ENCODE measurements around the gene CRIM1.
A peak's percentile ranks its signal among the peaks of the same experiment; 100 is the strongest.

Gene CRIM1

GRCh38 chr2:36530983-36531354 lies 175.4 kb downstream of the CRIM1 start:
- DNase-seq: no peak

DNA sequence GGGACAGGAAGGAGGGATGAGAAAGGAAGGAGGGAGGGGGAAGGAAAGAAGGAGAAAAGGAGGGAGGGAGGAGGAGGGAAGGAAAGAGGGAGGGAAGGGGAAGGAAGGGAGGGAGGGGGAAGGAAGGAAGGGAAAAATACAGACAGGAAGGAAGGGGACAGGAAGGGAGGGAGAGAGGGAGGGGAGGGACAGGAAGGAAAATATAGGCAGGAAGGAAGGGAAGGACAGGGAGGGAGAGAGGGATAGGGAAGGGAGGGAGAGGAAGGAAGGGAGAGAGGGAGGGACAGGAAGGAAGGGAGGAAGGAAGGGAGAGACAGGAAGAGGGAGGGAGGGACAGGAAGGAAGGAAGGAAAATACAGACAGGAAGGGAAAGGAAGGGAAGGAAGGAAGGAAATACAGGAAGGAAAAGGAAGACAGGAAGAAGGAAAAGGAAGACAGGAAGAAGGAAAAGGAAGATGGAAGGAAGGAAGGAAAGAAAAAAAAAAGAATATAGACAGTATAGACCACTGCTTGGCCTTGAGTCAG lies 178.8 kb downstream of the CRIM1 start:
- no peak for DNase-seq

GRCh38 chr2:36535099-36535498 lies 179.5 kb downstream of the CRIM1 start:
- no peak for DNase-seq

GRCh38 chr2:36536776-36537175 lies 181.2 kb downstream of the CRIM1 start:
- no peak for DNase-seq

- DNase-seq: peak in 1 of 2 experiments; percentile 11
These were observed 182.8 kb downstream of the CRIM1 start for GRCh38 chr2:36538335-36538734.

- DNase-seq: no peak
These were observed 184.1 kb downstream of the CRIM1 start for GRCh38 chr2:36539631-36540030.

GRCh38 chr2:36540986-36541754 lies 185.6 kb downstream of the CRIM1 start:
- DNase-seq: no peak

DNA sequence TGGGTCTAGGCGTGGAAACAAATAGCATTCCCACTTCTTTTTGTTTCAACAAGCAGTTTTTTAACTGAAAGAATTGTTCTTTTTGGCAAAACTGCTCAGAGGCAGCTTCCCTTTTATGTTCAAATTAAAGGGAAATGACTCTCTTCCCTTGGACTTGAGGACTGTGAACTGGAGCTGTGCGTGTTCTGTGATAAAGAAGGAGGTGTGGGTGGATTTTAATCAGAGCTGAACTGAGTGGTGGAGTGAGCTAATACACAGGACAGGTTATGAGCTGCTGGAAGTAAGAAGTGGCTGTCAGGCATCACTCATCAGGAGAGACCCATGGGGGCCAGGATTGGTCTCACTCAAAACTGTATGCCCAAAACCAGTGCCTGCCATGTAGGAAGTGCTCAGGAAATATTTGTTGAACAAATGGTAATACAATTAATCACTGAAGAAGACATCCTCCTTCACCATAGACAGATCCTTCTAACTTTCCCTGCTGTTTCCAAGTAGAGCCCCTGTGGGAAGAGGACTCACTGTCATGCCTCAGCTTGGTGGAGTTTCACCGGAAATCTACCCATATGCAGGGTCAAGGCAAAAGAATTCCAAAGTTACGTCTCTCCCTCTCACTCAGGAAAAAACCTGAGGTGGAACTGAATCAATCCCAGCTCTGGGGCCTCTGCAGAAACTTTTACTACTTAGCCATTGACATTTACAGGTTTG lies 186.5 kb downstream of the CRIM1 start:
- DNase-seq: no peak

DNA sequence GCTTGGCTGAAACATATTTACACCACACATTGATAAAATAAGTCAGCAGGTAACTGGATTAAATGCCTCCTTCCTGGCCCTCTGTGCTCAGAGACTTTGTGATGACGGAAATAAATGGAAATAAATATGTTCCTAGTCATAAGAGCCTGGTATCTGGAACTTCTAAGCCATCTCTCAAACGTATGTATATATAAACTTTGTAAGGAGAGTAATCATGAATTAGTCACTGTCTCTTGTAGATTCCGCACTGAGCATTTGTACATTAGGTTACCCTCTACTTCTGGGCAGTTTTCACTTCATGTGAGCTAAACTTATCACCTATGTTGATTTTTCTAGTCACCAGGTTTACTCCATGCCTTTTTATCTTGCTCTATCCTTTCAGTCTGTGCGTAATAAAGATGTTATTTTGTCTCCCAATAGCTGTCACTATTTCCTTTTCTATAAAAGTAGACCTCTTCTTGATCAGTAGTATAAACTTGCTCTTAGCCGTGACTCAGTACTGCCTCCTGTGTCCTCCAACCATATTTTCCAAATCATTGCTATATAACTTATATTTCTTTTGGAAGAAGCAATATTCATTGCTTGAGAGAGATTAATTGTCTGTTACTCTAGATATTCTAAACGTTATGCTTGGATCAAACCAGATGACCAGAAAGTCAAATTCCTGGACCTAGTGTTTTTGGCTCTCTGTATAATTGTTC lies 189.2 kb downstream of the CRIM1 start:
- DNase-seq: no peak

DNA sequence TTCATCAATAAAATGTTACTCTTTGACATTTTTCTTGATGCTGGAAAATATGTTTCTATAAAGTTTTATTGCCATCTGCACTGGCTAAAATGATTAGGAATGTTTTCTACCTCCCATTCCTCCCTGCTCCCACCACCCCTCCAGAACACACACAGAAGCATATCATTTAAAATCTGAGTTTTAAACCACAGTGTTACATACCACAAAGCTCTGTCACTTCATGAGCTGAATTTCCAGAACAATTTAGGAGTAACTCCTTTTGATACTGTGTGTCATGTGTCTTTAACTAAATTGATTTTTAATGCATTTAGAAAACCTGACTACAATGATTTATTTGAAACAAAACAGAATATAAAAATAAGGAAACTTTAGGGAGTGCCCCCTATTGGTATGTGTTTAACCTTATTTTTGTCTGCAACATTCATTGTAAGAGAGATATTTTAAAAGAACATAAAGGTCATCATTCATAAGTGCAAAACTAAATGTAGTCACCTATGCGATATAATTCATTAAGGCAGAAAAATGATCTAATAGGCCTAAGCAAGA lies 190.4 kb downstream of the CRIM1 start:
- DNase-seq: no peak

DNA sequence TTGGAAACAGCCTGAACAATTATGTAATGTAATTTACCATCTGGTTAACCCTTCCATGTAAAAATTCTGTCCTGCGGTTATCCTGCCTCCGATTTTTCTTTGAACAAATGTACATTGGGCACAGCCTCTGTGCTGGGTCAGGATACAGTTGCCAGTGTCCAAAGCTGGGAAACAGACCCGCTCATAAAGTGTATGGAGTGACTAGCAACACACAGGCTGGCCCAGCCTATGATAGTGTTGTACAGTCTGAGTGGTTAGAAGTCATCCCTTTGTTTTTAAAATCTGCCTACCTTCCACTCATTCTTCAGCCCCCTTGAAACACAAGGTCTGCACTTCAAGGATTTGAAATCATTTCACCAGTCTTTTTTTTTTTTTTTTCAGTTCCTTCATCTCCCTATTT lies 192.3 kb downstream of the CRIM1 start:
- DNase-seq: no peak

GRCh38 chr2:36549165-36549574 lies 193.6 kb downstream of the CRIM1 start:
- no peak for DNase-seq

DNA sequence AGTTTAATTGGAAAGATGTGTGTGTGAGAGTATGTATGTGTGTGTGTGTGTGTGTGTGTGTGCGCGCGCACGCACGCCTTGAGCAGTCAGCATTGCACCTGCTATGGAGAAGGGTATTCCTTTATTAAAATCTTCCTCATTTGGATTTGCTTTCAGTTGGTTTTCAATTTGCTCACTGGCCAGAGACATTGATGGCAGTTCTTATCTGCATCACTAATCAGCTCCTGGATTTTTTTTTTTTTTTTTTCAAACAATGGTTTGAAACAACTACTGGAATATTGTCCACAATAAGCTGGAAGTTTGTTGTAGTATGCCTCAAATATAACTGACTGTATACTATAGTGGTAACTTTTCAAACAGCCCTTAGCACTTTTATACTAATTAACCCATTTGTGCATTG lies 194.4 kb downstream of the CRIM1 start:
- DNase-seq: no peak

DNA sequence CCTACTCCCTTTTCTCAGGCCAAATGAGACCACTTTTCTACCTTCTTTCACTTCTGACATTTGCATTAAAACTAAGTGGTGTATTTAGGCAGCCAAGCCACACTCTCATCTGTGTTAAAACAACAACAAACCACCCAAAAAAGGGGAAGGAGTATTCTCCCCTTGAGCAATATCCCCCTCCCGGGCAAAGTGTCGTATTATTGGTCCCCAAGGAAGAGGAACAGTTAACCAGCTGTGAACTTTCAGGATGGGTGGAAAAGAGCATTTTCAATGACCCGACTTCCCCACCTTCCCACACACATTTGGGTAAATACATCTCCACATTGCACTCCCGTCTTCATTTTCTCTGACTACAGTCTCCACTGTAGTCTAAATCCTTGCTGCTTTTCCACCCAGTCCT lies 198.1 kb downstream of the CRIM1 start:
- DNase-seq: no peak

GRCh38 chr2:36554531-36554930 lies 199.0 kb downstream of the CRIM1 start:
- DNase-seq: no peak

DNA sequence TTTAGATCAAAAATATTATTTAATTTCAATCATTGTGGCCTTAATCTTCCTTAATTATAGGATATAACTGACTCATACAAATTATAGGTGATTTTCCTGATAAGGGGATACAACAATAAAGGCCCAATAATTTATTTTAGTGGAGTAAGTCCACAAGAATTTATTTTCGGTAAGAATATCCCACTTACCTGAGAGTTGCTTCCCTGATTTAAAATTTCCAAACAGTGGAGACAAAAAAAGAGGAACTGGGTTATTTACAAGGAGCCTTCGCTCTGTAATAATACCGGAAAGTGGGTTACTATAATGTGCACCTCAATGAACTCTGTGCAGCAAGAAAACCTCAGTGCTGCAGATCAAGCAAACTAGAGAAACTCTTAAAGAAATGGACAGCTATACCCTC lies 200.2 kb downstream of the CRIM1 start:
- DNase-seq: no peak

DNA sequence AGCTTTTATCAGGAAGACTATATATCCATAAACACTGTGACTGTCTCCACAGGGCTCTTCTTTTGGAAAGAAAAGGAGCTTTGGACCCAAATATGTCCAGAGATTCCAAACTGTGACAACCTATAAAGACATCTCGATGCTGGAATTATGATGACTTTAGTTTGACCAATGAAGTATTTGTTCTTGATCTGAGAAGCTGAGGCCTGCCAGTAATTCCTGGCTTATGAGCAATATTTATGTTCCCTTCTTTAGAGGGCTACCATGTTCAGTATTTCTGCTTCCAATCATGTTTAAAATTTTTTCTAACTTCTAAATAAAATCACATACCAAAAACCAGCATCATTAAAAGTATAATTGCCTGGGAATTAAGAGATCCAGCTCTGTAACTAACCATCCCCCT lies 201.3 kb downstream of the CRIM1 start:
- no peak for DNase-seq

DNA sequence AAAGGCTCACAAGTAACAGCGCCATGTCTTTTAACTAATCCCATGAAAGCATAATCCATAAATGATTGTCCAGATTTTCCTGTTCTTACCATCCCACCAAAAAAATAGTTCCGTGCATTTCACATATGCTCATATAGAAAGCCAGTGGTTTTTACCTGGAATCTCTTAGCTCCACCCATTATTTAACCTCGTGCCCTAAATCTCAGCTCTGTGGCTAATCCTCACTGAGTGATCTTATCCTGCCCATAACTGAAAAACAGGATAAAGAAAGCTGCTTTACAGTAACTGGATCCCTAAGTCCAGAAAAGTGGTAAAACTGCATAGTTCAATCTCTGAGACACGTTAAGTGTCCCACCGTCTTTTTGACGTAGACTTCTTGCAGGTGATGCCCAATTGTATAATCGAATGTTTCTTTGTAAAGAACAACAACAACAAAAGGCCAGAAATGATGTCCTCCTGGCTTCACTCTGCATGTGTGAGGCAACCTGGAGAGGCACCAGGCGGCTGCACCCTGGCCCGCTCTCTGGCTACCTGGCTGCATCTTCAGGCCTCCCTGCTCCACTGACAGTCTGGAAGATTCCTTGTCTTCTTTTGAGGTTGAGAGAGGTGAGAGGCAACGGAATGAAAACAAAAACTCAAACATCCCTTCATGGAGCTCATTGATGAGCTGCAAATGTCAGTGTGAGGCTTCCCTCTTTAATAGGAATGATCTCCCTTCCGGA lies 203.8 kb downstream of the CRIM1 start:
- no peak for DNase-seq

GRCh38 chr2:36560726-36561125 lies 205.1 kb downstream of the CRIM1 start:
- no peak for DNase-seq

DNA sequence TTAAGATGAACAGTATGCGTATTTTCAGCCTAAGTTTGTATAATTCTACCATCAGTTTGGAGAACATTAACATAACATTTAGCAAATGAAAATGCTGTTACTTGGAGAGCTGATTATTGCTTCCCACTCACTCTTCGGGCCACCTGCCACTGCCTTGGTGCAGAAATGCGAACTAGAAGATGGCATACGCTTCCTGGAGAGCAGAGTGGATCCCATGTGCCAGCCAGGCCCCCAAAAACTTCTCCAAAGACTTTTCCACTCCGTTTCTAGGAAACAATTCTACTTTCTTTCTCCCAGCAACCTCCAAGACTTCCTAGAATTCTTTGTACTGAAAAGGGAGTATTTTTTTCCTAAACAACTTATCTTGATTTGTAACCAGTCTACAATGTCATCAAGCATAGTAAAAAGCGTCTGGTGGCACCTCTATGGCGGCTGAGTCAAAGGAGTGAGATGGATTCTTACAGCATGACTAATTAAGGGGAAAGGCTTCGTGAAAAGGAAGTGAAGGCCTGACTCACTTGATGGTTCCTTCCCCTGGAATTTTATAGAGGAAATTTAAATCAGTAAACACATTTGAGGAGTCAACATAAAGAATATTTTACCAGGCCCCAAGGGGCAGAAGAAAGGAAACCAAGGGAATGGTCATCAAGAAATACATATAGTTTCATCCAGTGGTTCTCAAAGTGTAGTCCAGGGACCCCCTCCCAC lies 205.8 kb downstream of the CRIM1 start:
- no peak for DNase-seq

GRCh38 chr2:36562240-36562639 lies 206.7 kb downstream of the CRIM1 start:
- DNase-seq: no peak

- no peak for DNase-seq
These were observed 207.5 kb downstream of the CRIM1 start for GRCh38 chr2:36562973-36563532.

All from NCI-H2081 (cell line).